Stimulated activated naive CD4-positive, alpha-beta T cell (primary cell): ENCODE data around the gene SYCE1L.

Source experiments
- DNase-seq, 6 experiments: peaks; one replicate each; lab custom pipeline; 2025; lab: John Stamatoyannopoulos, UW

SYCE1L gene

GRCh38 chr16:77250400-77250799 is 51.2 kb downstream of the SYCE1L start:
- DNase-seq = no peak
